KMS-11 (cell line): ENCODE measurements around the gene PF4V1.

Experiments
- H2AFZ ChIP-seq: fragments of 200-600 bp; sonication (generic); 2 replicates; pipeline ENCODE4 v1.6.1; 2016; ENCODE audit warnings: antibody characterized with exemption, mixed run types, low read depth
- H3K27ac ChIP-seq: fragments of 200-600 bp; sonication (generic); 2 replicates; pipeline ENCODE4 v1.6.1; 2016; ENCODE audit warnings: mild to moderate bottlenecking, mixed run types
- H3K27me3 ChIP-seq: fragments of 200-600 bp; sonication (generic); 2 replicates; pipeline ENCODE4 v1.6.1; 2017; ENCODE audit warnings: mild to moderate bottlenecking, low read depth, mixed run types, moderate library complexity; ENCODE audit not compliant: insufficient read depth
- H3K36me3 ChIP-seq: fragments of 200-600 bp; sonication (generic); 2 replicates; pipeline ENCODE4 v1.6.1; 2017; ENCODE audit warnings: mild to moderate bottlenecking, mixed run types; ENCODE audit not compliant: insufficient read depth
- H3K4me1 ChIP-seq: fragments of 200-600 bp; sonication (generic); 2 replicates; pipeline ENCODE4 v1.6.1; 2016; ENCODE audit warnings: mild to moderate bottlenecking, low read depth, mixed run types; ENCODE audit not compliant: poor library complexity, severe bottlenecking
- H3K4me2 ChIP-seq: fragments of 200-600 bp; sonication (generic); 2 replicates; pipeline ENCODE4 v1.7.0; 2016; ENCODE audit warnings: mild to moderate bottlenecking, mixed run types
- H3K4me3 ChIP-seq: fragments of 200-600 bp; sonication (generic); IDR thresholded peaks from 2 replicates; pipeline ENCODE4 v1.6.1; 2017; ENCODE audit warnings: low read depth, low read length, mixed read lengths; ENCODE audit not compliant: insufficient read depth
- H3K79me2 ChIP-seq: fragments of 200-600 bp; sonication (generic); 2 replicates; pipeline ENCODE4 v1.6.1; 2016; ENCODE audit warnings: low read depth, mixed run types; ENCODE audit not compliant: insufficient read depth
- H3K9ac ChIP-seq: fragments of 200-600 bp; sonication (generic); 2 replicates; pipeline ENCODE4 v1.6.1; 2016; ENCODE audit warnings: mild to moderate bottlenecking, mixed run types
- H4K20me1 ChIP-seq: fragments of 200-600 bp; sonication (generic); 2 replicates; pipeline ENCODE4 v1.6.1; 2016; ENCODE audit warnings: mild to moderate bottlenecking, mixed run types; ENCODE audit not compliant: insufficient read depth
- TF ChIP-seq, protein P1 (sequence below): fragments of 200-600 bp; sonication (generic); conservative IDR thresholded peaks from 2 replicates; pipeline ENCODE4 v1.6.1; 2017; ENCODE audit warnings: low read depth, mild to moderate bottlenecking, antibody characterized with exemption, low read length, moderate library complexity, mixed read lengths

Gene PF4V1

DNA sequence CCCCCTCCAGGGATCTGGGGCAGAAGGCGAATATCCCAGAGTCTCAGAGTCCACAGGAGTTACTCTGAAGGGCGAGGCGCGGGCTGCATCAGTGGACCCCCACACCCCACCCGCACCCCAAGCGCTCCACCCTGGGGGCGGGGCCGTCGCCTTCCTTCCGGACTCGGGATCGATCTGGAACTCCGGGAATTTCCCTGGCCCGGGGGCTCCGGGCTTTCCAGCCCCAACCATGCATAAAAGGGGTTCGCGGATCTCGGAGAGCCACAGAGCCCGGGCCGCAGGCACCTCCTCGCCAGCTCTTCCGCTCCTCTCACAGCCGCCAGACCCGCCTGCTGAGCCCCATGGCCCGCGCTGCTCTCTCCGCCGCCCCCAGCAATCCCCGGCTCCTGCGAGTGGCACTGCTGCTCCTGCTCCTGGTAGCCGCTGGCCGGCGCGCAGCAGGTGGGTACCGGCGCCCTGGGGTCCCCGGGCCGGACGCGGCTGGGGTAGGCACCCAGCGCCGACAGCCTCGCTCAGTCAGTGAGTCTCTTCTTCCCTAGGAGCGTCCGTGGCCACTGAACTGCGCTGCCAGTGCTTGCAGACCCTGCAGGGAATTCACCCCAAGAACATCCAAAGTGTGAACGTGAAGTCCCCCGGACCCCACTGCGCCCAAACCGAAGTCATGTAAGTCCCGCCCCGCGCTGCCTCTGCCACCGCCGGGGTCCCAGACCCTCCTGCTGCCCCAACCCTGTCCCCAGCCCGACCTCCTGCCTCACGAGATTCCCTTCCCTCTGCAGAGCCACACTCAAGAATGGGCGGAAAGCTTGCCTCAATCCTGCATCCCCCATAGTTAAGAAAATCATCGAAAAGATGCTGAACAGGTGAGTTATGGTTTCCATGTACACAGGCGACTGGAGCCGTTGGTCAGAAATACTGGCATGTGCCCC lies 16.3 kb downstream of the PF4V1 start, which contains the start of gene CXCL1:
CXCL1 (plus strand) TSS at position 264 of the 926 bp plus-strand sequence; CDS start at position 342, 78 bp downstream.
- no peak within 1 kb of the TSS for H3K4me3 ChIP-seq
- H3K79me2 ChIP-seq, result no peaks in the 10 kb centered on the region
- no peaks in the 10 kb centered on the region for H3K36me3 ChIP-seq
- no peak within 1 kb of the TSS for H3K9ac ChIP-seq
- H4K20me1 ChIP-seq, result no peaks in the 10 kb centered on the region
- no peak within 1 kb of the TSS for H2AFZ ChIP-seq
- H3K4me1 ChIP-seq, result peaks cover 6% of the 10 kb centered on the region
- H3K27ac ChIP-seq, result no peak within 1 kb of the TSS
- TF ChIP-seq, protein P1, sequence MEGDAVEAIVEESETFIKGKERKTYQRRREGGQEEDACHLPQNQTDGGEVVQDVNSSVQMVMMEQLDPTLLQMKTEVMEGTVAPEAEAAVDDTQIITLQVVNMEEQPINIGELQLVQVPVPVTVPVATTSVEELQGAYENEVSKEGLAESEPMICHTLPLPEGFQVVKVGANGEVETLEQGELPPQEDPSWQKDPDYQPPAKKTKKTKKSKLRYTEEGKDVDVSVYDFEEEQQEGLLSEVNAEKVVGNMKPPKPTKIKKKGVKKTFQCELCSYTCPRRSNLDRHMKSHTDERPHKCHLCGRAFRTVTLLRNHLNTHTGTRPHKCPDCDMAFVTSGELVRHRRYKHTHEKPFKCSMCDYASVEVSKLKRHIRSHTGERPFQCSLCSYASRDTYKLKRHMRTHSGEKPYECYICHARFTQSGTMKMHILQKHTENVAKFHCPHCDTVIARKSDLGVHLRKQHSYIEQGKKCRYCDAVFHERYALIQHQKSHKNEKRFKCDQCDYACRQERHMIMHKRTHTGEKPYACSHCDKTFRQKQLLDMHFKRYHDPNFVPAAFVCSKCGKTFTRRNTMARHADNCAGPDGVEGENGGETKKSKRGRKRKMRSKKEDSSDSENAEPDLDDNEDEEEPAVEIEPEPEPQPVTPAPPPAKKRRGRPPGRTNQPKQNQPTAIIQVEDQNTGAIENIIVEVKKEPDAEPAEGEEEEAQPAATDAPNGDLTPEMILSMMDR, result no peak
- H3K27me3 ChIP-seq, result no peaks in the 10 kb centered on the region
- no peak within 1 kb of the TSS for H3K4me2 ChIP-seq

DNA sequence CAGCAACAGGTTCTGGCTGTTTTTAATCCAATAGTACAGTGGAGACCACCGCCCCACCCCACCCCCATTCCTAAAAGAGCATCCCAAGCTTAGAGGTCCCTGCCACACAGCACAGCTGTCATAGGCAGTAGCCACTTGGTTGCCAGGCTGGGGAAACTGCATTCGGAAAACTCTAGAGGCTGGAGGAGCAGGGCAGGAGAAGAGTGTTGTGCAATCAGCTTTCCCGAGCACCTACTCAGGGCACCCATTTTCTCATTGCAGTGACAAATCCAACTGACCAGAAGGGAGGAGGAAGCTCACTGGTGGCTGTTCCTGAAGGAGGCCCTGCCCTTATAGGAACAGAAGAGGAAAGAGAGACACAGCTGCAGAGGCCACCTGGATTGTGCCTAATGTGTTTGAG lies 17.2 kb downstream of the PF4V1 start:
- H3K36me3 ChIP-seq, result no peaks in the 10 kb centered on the region
- H2AFZ ChIP-seq, result no peak overlapping the region
- H3K4me1 ChIP-seq, result no peaks in the 10 kb centered on the region
- no peak overlapping the region for H3K27ac ChIP-seq
- H3K4me2 ChIP-seq, result no peak overlapping the region
- no peaks in the 10 kb centered on the region for H4K20me1 ChIP-seq
- H3K79me2 ChIP-seq, result no peaks in the 10 kb centered on the region
- H3K4me3 ChIP-seq, result no peak overlapping the region
- no peak overlapping the region for H3K9ac ChIP-seq
- TF ChIP-seq, protein P1, result no peak
- no peaks in the 10 kb centered on the region for H3K27me3 ChIP-seq

DNA sequence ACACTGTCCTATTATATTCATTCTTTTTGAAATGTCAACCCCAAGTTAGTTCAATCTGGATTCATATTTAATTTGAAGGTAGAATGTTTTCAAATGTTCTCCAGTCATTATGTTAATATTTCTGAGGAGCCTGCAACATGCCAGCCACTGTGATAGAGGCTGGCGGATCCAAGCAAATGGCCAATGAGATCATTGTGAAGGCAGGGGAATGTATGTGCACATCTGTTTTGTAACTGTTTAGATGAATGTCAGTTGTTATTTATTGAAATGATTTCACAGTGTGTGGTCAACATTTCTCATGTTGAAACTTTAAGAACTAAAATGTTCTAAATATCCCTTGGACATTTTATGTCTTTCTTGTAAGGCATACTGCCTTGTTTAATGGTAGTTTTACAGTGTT lies 17.7 kb downstream of the PF4V1 start:
- Histone ChIP-seq H2AFZ (no peak overlapping the region), H3K27ac (no peak overlapping the region), H3K4me2 (no peak overlapping the region), H3K36me3 (no peaks in the 10 kb centered on the region), H4K20me1 (no peaks in the 10 kb centered on the region), H3K9ac (no peak overlapping the region), H3K27me3 (no peaks in the 10 kb centered on the region), H3K4me3 (no peak overlapping the region), H3K79me2 (no peaks in the 10 kb centered on the region), H3K4me1 (no peaks in the 10 kb centered on the region)
- TF ChIP-seq, protein P1, result no peak

DNA sequence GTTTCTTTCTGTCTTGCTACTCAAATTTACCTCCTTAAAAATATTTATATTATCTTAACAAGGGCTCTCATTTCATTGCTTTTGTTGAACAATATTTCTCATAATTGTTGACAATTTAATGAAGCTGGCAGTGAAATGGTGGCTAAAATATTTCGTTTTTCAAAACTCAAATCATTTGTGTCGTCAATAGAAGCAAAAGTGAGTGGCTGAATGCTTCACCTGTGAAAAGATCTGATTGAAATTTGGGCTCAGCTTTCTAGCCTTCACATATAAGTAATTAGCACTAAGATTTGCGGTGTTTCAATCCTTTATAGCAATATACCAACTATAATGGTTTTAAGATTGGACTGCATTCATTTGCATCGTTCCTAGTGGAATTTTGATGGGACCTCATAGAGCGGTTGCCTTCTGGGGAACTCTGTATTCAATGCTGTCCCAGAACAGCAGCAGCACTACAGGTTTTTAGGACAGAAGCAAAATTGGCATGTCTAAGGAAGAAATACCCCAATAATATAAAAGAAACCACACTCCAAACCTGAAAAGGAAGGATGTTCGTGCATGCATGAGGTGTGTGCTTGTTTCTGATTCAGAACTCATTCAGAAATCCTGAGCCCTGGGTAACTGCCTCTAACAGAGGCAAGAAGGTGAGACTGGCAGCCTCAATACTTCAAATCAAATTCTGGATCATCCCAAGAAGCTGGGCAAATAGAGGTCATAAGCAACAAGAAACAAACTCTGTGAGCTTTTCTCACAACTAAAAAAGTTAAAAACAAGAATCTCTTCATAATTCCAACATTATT lies 18.6 kb downstream of the PF4V1 start:
- Histone ChIP-seq H3K4me2 (no peak overlapping the region), H3K27ac (no peak overlapping the region), H2AFZ (no peak overlapping the region)

More for the DNA sequence above, 18.6 kb downstream of the PF4V1 start:
- Histone ChIP-seq H3K4me1 (no peaks in the 10 kb centered on the region), H3K4me3 (no peak overlapping the region), H4K20me1 (no peaks in the 10 kb centered on the region), H3K9ac (no peak overlapping the region), H3K79me2 (no peaks in the 10 kb centered on the region), H3K27me3 (no peaks in the 10 kb centered on the region), H3K36me3 (no peaks in the 10 kb centered on the region)
- TF ChIP-seq, protein P1, result no peak
